Fibroblast of skin of back (primary cell): ENCODE data around the gene FRMD5.
A peak's percentile ranks its signal among the peaks of the same experiment; 100 is the strongest.

ENCODE experiments used
- DNase-seq: peaks from one replicate; pipeline ENCODE4 v3.0.0-alpha.2; 2013

FRMD5 gene

GRCh38 chr15:44159492-44159891 lies 35.6 kb downstream of the FRMD5 start:
- no peak for DNase-seq

DNA sequence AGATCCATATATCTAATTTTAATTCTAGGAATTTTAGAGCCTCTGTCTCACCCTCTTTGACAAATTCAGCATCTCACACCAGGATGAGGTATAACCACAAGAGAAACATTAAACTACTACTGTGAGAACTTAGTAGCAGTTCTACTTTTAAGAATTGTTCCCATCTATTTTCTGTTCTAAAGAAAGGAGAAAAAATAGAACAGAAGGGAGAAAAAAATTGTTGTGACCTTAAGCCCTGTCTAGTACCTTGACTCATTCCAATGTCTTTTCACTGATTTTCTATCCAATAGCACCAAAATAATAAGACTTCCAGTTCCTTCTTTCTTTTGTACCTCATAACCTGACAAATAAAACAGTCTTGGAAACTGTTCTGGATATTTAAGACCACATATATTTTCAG lies 37.0 kb downstream of the FRMD5 start:
- no peak for DNase-seq

- DNase-seq = peak; percentile 93
Measured at GRCh38 chr15:44157679-44158078, 37.4 kb downstream of the FRMD5 start.

DNA sequence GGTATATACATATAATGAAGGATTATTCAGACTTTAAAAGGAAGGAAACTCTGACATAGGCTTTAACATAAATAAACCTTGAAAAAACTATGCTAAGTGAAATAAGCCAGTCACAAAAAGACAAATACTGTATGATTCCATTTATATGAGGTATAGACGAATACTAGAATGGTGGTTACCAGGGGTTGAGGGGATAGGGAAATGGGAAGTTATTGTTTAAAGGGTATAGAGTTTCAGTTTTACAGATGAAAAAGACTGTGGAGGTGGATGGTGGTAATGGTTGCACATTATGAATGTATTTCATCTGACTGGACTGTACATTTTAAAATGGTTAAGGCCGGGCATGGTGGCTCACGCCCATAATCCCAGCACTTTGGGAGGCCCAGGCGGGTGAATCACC lies 41.7 kb downstream of the FRMD5 start:
- DNase-seq = peak; percentile 3

DNA sequence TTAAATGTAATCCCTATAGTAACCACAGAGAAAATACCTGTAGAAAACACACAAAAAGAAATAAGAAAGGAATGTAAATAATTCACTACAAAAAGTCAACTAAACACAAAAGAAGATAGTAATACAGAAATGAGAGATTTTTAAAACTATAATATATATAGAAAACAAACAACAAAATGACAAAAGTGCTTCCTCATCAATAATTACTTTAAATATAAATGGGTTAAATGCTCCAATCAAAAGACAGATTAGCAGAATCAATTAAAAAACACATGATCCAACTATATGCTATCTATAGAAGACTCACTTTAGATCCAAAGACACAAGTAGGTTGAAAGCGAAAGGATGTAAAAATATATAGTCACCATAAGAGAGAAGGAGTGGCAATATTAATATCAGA lies 45.8 kb downstream of the FRMD5 start:
- DNase-seq = no peak

DNA sequence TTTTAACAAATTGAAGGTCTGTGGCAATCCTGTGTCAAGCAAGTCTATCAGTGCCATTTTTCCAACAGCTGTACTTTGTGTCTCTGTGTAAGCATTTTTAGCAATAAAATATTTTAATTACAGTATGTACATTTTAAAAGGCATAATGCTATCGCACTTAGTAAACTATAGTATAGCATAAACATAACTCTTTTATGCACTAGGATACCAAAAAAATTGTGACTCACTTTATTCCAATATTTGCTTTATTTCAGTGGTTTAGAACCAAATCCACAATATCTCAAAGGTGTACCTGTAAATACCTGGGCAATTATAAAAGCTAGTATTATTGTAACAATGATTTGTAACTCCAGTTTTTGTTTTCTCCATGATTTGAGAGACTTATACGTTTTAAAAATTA lies 46.5 kb downstream of the FRMD5 start:
- DNase-seq = no peak

DNA sequence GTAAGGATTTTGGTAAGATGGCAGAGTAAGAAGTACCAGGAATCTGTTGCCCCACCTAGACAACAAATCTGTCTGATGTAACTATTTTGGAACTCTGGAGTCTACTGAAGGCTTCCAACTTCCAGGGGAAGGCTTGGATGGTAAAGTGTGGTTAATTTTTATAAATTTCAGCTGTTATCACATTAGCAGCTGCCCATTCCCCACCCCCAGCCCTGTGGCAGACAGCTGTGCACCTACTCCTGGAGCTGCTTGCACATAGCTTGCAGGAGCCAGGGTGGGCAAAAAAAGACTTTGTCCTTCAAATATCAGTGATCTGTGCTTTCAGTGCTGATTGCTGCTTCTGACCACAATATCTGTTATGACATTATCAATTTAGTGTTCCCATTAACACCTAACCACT lies 47.4 kb downstream of the FRMD5 start:
- no peak for DNase-seq

DNA sequence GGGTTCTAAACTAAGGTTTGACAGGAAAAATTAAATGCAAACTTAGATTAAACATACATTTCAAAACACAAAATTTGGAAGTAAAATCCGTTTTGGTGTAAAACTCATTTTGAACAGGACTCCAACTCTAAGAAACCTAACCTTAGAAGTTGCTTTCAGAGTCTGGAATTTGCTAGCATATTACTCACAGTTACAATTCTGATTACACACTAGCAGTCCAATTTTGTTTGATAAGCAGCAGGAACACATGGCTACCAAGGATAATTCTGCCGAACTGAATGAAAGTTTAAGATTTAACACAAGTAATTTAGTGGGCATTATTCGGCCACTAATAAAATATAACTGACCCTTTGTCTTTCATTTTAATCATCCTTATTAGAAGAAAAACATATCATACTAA lies 49.6 kb downstream of the FRMD5 start:
- no peak for DNase-seq

DNA sequence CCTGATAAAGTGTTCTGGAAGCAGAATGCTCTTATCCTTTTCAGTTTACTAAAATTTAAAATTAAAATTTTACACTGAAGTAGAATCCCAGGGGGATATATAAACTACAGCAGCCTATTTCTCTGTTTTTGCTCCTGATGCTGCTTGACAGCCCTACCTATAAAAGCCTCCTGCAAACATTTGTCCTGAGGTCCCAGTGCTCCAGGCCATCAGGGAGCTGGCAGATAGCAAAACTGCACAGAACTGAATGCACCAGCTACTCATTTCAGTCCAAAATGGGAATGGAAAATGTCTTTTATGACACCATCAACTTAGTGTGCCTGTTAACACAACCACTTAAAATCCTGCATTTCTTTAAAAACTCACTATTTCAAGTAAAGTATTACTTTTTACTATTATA lies 50.1 kb downstream of the FRMD5 start:
- no peak for DNase-seq

DNA sequence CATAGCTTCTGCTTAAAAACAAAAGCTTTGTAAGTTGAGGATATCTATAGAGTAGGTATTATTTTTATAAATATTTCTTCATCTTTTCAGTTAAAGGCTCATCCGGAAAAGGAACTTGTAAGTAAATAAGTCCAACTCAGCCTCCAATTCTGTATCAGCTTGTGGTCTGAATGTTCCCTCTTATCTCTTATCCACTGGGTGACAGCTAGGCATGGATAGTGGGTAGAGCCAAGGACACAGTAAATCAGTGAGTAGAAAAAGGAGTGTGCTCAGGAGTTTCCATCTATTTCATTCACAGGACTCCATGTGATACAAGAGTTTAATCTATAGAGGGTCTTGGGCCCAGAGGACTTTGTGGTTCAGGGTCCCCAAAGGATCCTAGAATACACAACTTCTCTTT lies 50.9 kb downstream of the FRMD5 start:
- DNase-seq = no peak

DNA sequence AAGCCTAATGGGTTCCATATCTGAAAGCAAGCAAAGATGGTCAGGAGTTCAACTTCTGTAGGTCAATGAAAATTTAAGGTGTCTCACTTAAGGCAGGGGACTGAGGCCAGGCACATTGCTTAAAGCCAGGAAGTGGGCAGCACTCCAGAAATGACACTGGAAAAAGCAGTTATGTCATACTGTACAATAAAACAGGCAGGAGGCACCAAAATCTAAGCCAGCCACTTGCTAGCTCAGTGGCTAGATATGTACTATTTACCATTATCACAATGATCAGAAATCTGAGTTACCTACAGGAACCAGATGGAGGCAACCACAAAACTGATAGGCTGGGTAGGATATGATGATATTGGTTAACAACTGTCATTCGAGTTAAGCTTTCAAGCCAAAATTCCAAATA lies 57.3 kb downstream of the FRMD5 start:
- DNase-seq = peak; percentile 14

DNA sequence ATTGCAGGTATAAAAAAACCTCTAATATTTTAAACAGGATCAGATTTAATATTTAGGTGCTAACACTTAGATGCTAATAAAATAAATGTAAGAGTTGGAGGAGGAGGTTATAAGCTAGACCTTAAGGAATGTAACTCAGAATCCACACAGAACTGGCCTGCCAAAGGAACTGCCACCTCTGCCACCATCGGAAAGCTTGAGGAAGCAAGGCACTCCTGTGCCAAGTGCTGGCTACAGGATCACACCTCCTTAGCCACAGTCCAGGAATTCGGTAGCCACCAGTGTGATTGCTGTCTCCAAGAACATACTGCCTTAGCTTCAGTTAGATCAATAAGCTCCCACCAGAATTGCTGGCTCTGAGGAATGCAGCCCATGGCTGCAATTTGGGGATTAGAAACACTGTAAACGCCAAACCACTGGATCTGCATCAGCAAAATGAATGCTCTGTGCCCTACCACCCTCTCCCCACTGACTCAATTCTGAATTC lies 58.0 kb downstream of the FRMD5 start:
- DNase-seq = no peak

- DNase-seq = no peak
Measured at GRCh38 chr15:44132057-44132456, 63.0 kb downstream of the FRMD5 start.

- DNase-seq = no peak
Measured at GRCh38 chr15:44130778-44131177, 64.3 kb downstream of the FRMD5 start.

DNA sequence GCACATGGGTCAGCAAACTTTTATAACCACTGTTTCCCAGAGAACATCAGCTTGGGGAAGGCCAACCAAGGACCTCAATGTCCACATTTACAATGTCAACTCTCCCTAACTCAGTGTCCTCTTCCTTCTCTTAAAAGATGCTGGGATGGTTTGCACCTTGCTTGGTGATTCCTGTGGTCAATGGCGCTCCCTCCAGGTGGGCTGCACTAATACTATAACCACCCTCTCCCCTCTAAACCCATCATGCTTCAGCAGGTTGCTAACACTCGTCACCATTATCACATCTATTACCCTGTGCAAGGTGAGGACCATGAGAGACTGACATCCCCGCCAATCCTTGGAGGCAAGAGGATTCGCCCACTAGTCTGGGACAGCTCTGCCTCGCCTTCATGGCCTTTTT lies 65.2 kb downstream of the FRMD5 start:
- no peak for DNase-seq

GRCh38 chr15:44128443-44128842 lies 66.6 kb downstream of the FRMD5 start:
- no peak for DNase-seq

GRCh38 chr15:44125879-44126278 lies 69.2 kb downstream of the FRMD5 start:
- no peak for DNase-seq

DNA sequence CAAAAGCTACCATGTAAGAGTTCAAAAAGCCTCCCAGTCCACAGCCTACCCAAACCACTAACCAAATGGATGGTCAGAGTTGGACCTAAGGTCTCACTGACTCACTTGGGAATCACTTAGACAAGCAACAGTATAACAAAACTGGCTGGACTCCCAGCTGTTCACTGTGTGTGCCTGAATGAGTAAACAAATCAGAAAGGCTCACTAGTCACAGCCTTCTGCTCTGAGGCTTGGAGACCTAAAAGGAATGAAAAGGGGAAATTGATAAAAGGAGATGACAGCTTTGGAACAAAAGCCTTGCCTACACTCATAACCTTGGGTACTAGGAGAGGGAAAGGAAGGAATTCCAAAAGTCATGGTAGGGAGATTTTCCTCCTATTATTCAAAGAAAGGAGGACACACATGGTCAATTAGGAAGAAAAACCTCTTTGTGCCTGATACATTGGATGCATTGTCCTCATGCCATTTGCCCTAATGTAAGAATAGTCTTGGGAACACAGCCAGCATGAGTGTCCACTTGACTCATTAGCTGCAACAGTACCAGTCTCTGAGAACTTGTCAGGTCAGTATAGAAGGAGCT lies 92.3 kb downstream of the FRMD5 start:
- peak; percentile 88 for DNase-seq

DNA sequence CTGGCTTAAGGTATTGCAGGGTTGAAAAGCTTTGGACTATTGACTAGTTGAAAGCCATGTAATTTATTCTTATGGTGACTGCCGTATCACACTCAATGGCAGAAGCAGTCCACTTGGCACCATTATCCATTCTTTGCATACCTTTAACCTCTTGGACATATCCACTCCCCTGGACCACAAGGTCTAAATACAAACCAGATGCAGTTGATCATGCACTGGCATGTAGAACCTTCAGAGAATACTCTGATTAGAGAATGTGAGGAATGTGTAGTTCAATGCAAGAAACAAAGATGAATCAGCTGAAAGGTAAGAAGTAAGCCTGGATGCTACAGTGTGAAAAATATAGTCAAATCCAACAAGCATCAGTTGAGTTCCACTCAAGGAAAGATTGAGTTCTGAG lies 93.1 kb downstream of the FRMD5 start:
- DNase-seq = peak; percentile 67

- DNase-seq = peak; percentile 37
Measured at GRCh38 chr15:44101286-44101685, 93.8 kb downstream of the FRMD5 start.

DNA sequence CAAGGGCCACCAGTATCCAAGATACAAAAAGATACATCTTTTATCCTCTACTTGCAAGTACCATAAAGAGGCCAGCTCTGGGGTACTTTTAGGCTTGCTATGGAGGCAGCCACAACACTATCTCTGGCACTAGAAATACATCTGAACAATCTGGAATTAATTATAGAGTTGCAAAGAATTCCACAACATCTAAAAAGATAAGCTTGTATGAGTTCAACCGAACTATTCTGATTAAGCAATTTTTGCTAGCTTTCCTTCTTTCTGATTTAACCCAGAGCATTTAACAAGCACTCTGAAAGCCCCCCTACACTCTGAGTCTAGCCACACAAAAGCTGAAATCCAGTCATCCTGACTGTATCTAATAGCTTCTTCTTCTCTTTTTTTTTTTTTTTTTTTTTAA lies 95.4 kb downstream of the FRMD5 start:
- DNase-seq = peak; percentile 21

DNA sequence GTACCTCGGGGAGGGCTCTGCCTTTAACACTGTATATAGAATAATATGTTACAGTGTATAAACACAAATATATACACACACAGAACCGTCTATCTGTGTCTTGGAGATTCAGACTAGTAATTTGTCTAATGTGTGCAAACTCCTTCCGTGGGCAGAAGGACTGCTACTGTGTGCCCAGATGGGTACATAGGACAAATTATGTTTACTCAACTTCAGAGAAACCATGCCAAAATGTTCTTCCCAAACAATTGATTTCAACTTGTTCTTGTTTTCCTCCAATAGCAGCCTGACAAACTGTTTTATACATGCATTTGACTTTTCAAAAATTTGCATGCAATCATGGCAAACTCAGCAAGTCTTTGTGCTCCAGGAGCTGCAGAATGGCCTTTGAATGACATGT lies 97.5 kb downstream of the FRMD5 start:
- DNase-seq = no peak

GRCh38 chr15:44096596-44096995 lies 98.5 kb downstream of the FRMD5 start:
- no peak for DNase-seq

- peak; percentile 74 for DNase-seq
Measured at GRCh38 chr15:44094781-44095180, 100.3 kb downstream of the FRMD5 start.

DNA sequence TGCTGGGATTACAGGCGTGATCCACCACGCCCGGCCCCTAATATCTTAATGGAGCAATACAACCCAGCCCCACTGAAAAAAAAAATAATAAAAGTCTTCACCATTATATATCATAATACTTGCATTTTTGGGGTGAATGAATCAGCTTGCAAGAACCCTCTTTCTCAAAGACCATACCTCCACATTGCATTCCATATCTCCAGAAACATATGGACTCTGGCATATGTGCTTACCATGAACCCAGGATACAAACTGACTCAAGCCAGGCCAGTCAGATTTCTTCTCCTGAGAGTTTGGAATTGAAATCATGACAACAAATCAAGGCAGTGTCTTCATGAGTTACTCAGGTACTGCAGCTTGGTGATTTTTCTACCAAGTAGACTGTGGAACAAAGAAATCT lies 101.2 kb downstream of the FRMD5 start:
- DNase-seq = no peak
